GM23338 (cell line): ENCODE results near the gene IQGAP2. TPM values are rescaled to one million over a fixed set of nuclear protein-coding genes. Genes with fewer than 3 reads are reported as not detected.

Experiments
- ATAC-seq: fragments of 200-7000 bp; cut with Tn5 transposase; 3 replicates; pipeline ENCODE4 v1.9.1; 2020
- DNase-seq: peaks from one replicate; pipeline ENCODE4 v3.0.0-alpha.2; 2015; ENCODE audit warnings: low spot score
- H2AFZ ChIP-seq: fragments of 200-600 bp; sonication (generic); 2 replicates; pipeline ENCODE4 v1.8.0; 2016; ENCODE audit warnings: antibody characterized with exemption, mild to moderate bottlenecking, moderate library complexity
- H3F3A ChIP-seq: fragments of 200-600 bp; sonication (generic); replicated peaks from 2 replicates; pipeline ENCODE4 v1.8.0; 2017; ENCODE audit warnings: antibody characterized with exemption, mixed run types, low read depth
- H3K27ac ChIP-seq: fragments of 200-600 bp; sonication (generic); 2 replicates; pipeline ENCODE4 v1.6.1; 2016; ENCODE audit warnings: low read depth
- H3K27me3 ChIP-seq: fragments of 200-600 bp; sonication (generic); 2 replicates; pipeline ENCODE4 v1.8.0; 2016; ENCODE audit warnings: mild to moderate bottlenecking, mixed run types, moderate library complexity; ENCODE audit not compliant: insufficient read depth
- H3K36me3 ChIP-seq: fragments of 200-600 bp; sonication (generic); 2 replicates; pipeline ENCODE4 v1.8.0; 2016; ENCODE audit warnings: mild to moderate bottlenecking; ENCODE audit not compliant: insufficient read depth
- H3K4me1 ChIP-seq: fragments of 200-600 bp; sonication (generic); 2 replicates; pipeline ENCODE4 v1.8.0; 2016; ENCODE audit warnings: mild to moderate bottlenecking, moderate library complexity; ENCODE audit not compliant: insufficient read depth
- H3K4me2 ChIP-seq: fragments of 200-600 bp; sonication (generic); 2 replicates; pipeline ENCODE4 v1.7.1; 2017; ENCODE audit warnings: mixed run types
- H3K4me3 ChIP-seq: fragments of 200-600 bp; sonication (generic); 2 replicates; pipeline ENCODE4 v1.6.1; 2016; ENCODE audit warnings: mixed run types
- H3K79me2 ChIP-seq: fragments of 200-600 bp; sonication (generic); replicated peaks from 2 replicates; pipeline ENCODE4 v1.8.0; 2017; ENCODE audit warnings: mild to moderate bottlenecking; ENCODE audit not compliant: insufficient read depth
- H3K9me2 ChIP-seq: fragments of 200-600 bp; sonication (generic); 2 replicates; pipeline ENCODE4 v1.8.0; 2017; ENCODE audit not compliant: insufficient read depth
- H4K20me1 ChIP-seq: fragments of 200-600 bp; sonication (generic); replicated peaks from 2 replicates; pipeline ENCODE4 v1.8.0; 2017; ENCODE audit warnings: mild to moderate bottlenecking; ENCODE audit not compliant: insufficient read depth
- H3K27ac Mint-ChIP-seq: 2 replicates; pipeline ENCODE4 v1.8.0; 2020; ENCODE audit warnings: inconsistent platforms, mild to moderate bottlenecking, moderate library complexity, mixed read lengths
- H3K27me3 Mint-ChIP-seq: 3 replicates; pipeline ENCODE4 v1.8.0; 2022; ENCODE audit warnings: low read depth, mild to moderate bottlenecking, moderate library complexity, mixed read lengths, inconsistent platforms; ENCODE audit not compliant: insufficient read depth, poor library complexity
- H3K36me3 Mint-ChIP-seq: 3 replicates; pipeline ENCODE4 v1.8.0; 2021; ENCODE audit warnings: low read depth, mild to moderate bottlenecking, inconsistent platforms, moderate library complexity, mixed read lengths
- H3K4me1 Mint-ChIP-seq: 3 replicates; pipeline ENCODE4 v1.8.0; 2020; ENCODE audit warnings: mild to moderate bottlenecking, inconsistent platforms, mixed read lengths
- H3K4me3 Mint-ChIP-seq: 3 replicates; pipeline ENCODE4 v1.8.0; 2021; ENCODE audit warnings: moderate library complexity, mild to moderate bottlenecking, inconsistent platforms, mixed read lengths
- H3K9me3 Mint-ChIP-seq: 3 replicates; pipeline ENCODE4 v1.8.0; 2020; ENCODE audit warnings: moderate library complexity, mild to moderate bottlenecking, inconsistent platforms, mixed read lengths
- CREB1 ChIP-seq: fragments of 250-450 bp; sonication (Bioruptor Pico); IDR thresholded peaks from 2 replicates; pipeline ENCODE4 v1.5.0; 2020; ENCODE audit warnings: low read depth, mild to moderate bottlenecking, moderate library complexity
- CTCF ChIP-seq, 2 experiments: fragments of 200-600 bp in 1 of 2; sonication (generic) in 1 of 2; conservative IDR thresholded peaks; 2 replicates each; pipeline versions ENCODE4 v1.5.1 to v1.6.1; 2016 to 2017; ENCODE audit warnings: antibody characterized with exemption in 2 of 2, low read depth in 2 of 2, mild to moderate bottlenecking in 2 of 2, moderate library complexity in 1 of 2
- ETS1 ChIP-seq: IDR thresholded peaks from 2 replicates; pipeline ENCODE4 v1.6.1; 2016; ENCODE audit warnings: antibody characterized with exemption
- EZH2 ChIP-seq: fragments of 200-600 bp; sonication (generic); IDR thresholded peaks from one replicate; pipeline ENCODE4 v1.8.0; 2017; ENCODE audit warnings: antibody characterized with exemption, mild to moderate bottlenecking, low read depth; ENCODE audit not compliant: unreplicated experiment
- EZH2phosphoT487 ChIP-seq: fragments of 200-600 bp; sonication (generic); IDR thresholded peaks from one replicate; pipeline ENCODE4 v1.8.1; 2018; ENCODE audit warnings: antibody characterized with exemption; ENCODE audit not compliant: unreplicated experiment
- JUNB ChIP-seq: IDR thresholded peaks from one replicate; pipeline ENCODE4 v1.6.1; 2016; ENCODE audit warnings: antibody characterized with exemption; ENCODE audit not compliant: unreplicated experiment
- NANOG ChIP-seq: IDR thresholded peaks from 2 replicates; pipeline ENCODE4 v1.6.1; 2016; ENCODE audit warnings: antibody characterized with exemption, borderline replicate concordance
- POLR2AphosphoS5 ChIP-seq: IDR thresholded peaks from 2 replicates; pipeline ENCODE4 v1.6.1; 2016; ENCODE audit warnings: antibody characterized with exemption, low read depth
- REST ChIP-seq: IDR thresholded peaks from one replicate; pipeline ENCODE4 v1.6.1; 2018; ENCODE audit warnings: antibody characterized with exemption; ENCODE audit not compliant: unreplicated experiment
- STAT1 ChIP-seq: IDR thresholded peaks from one replicate; pipeline ENCODE4 v1.6.1; 2016; ENCODE audit warnings: antibody characterized with exemption; ENCODE audit not compliant: unreplicated experiment
- ZNF114 ChIP-seq: fragments of 250-450 bp; sonication (Bioruptor Pico); IDR thresholded peaks from 2 replicates; pipeline ENCODE4 v1.5.0; 2020; ENCODE audit warnings: mild to moderate bottlenecking, moderate library complexity
- ZNF331 ChIP-seq: fragments of 250-450 bp; sonication (Bioruptor Pico); IDR thresholded peaks from 2 replicates; pipeline ENCODE4 v1.5.0; 2020; ENCODE audit warnings: low read depth, mild to moderate bottlenecking, moderate library complexity
- ZNF462 ChIP-seq: fragments of 250-450 bp; sonication (Bioruptor Pico); IDR thresholded peaks from 2 replicates; pipeline ENCODE4 v1.5.0; 2020; ENCODE audit warnings: mild to moderate bottlenecking, moderate library complexity
- polyA plus RNA-seq: library from polyadenylated mRNA; unstranded; fragments of >200 nt; fragmentation: Nextera tagmentation; extraction: Ambion mirVana; gene quantifications from 2 replicates; pipeline ENCODE4 v1.2.1, GENCODE V29; 2016
- total RNA-seq: library from RNA; depleted of rRNA; stranded (reverse); fragments of >200 nt; shearing (Covaris generic); gene quantifications from 2 replicates; pipeline ENCODE4 v1.2.3, GENCODE V29; 2014

IQGAP2 gene
- total and polyA plus RNA-seq, 2 experiments from 2014 or later = 60.0 to 86.5 TPM

- DNase-seq (peak; percentile 71), ATAC-seq (peak; percentile 84)
- Histone ChIP-seq H3K4me1 (peaks cover 66% of the 10 kb centered on the region), H2AFZ (no peak overlapping the region), H3K36me3 (no peaks in the 10 kb centered on the region), H3K27ac (peak overlapping the region; percentile 90), H3K4me3 (peak overlapping the region; percentile 1; the same call in 1 of the 2 replicates), H3K79me2 (0 out of 2 replicates have a peak, but pooled peaks cover 6% of the 10 kb centered on the region), H4K20me1 (no peaks in the 10 kb centered on the region), H3F3A (0 out of 2 replicates have a peak, but pooled peaks cover 3% of the 10 kb centered on the region), H3K9me2 (no peaks in the 10 kb centered on the region), H3K27me3 (no peaks in the 10 kb centered on the region), H3K4me2 (peak overlapping the region; percentile 26)
- H3K4me1 Mint-ChIP-seq = peaks cover 60% of the 10 kb centered on the region
- peak overlapping the region; percentile 91 for H3K27ac Mint-ChIP-seq
- peaks cover 3% of the 10 kb centered on the region; the same call in 1 of the 3 replicates for H3K36me3 Mint-ChIP-seq
- peaks cover 2% of the 10 kb centered on the region; the same call in 2 of the 3 replicates for H3K9me3 Mint-ChIP-seq
- peak; percentile 83 for TF ChIP-seq NANOG
- TF ChIP-seq CTCF (conservative IDR thresholded peaks at IDR 0.05; ENCODE audit: low read depth in 2 of 2) = no peak
- no peak for TF ChIP-seq STAT1
- peak; percentile 86; the same call in 1 of the 2 replicates for TF ChIP-seq ZNF114
- TF ChIP-seq POLR2AphosphoS5 = no peak
- peak; percentile 30; the same call in 1 of the 2 replicates for TF ChIP-seq ZNF462
- TF ChIP-seq JUNB = no peak
- 0 out of 2 replicates have a peak, but pooled peaks have one; percentile 12 for TF ChIP-seq CREB1
- TF ChIP-seq ETS1 = no peak
- no peak for TF ChIP-seq EZH2
- TF ChIP-seq EZH2phosphoT487 = no peak
- TF ChIP-seq REST = no peak
- TF ChIP-seq ZNF331 = 0 out of 2 replicates have a peak, but pooled peaks have one; percentile 25
- peaks cover 9% of the 10 kb centered on the region for H3K27me3 Mint-ChIP-seq
- H3K4me3 Mint-ChIP-seq = no peak overlapping the region
These were observed 96.5 kb downstream of the IQGAP2 start for GRCh38 chr5:76499507-76500161.
